Esophagus muscularis mucosa (tissue), 4 donors: Measurements from ENCODE around the gene GCN1. TPM values are rescaled to one million over a fixed set of nuclear protein-coding genes. Genes with fewer than 3 reads are reported as not detected.

Experiments
- DNase-seq: peaks from one replicate; pipeline ENCODE4 v3.0.0-alpha.2; 2017; ENCODE audit errors: extremely low spot score
- H3K27ac ChIP-seq, 4 donors: fragments of 200-600 bp; sonication (generic); replicated peaks in 1 of 4; 1 replicate in 3 of 4; 2 replicates in 1 of 4; pipeline ENCODE4 v1.5.1; 2016 to 2019; ENCODE audit warnings: mild to moderate bottlenecking in 1 of 4
- H3K27me3 ChIP-seq, 4 donors: fragments of 200-600 bp; sonication (generic); one replicate each; pipeline versions ENCODE4 v1.5.1 to v1.6.0; 2016 to 2019
- H3K36me3 ChIP-seq, 4 donors: fragments of 200-600 bp; sonication (generic); one replicate each; pipeline ENCODE4 v1.5.1; 2016 to 2019
- H3K4me1 ChIP-seq, 4 donors: fragments of 200-600 bp; sonication (generic); one replicate each; pipeline ENCODE4 v1.5.1; 2016 to 2019
- H3K4me3 ChIP-seq, 4 donors: fragments of 200-600 bp; sonication (generic); 1 replicate in 2 of 4; 2 replicates in 2 of 4; pipeline ENCODE4 v1.5.1; 2016 to 2019; ENCODE audit warnings: mild to moderate bottlenecking in 4 of 4, moderate library complexity in 1 of 4
- H3K9me3 ChIP-seq, 4 donors: fragments of 200-600 bp; sonication (generic); 1 replicate in 3 of 4; 2 replicates in 1 of 4; pipeline ENCODE4 v1.5.1; 2016 to 2019
- EP300 ChIP-seq: sonication (generic); formaldehyde crosslinking; IDR thresholded peaks from one replicate; pipeline ENCODE4 v1.6.1; 2017; ENCODE audit warnings: antibody characterized with exemption
- POLR2A ChIP-seq: fragments of 450-650 bp; IDR thresholded peaks from one replicate; pipeline ENCODE4 v1.6.1; 2017; ENCODE audit warnings: antibody characterized with exemption, moderate library complexity, mild to moderate bottlenecking, low read depth
- POLR2AphosphoS5 ChIP-seq, 2 donors: sonication (generic); formaldehyde crosslinking; IDR thresholded peaks; one replicate each; pipeline ENCODE4 v1.6.1; 2017; ENCODE audit warnings: antibody characterized with exemption in 2 of 2
- WGBS: methylation state at CpG from one replicate; pipeline ENCODE4 v1.1.5; 2018; 5-methylcytosine and 5-hydroxymethylcytosine counted together
- intact Hi-C: fragments of 100-400 bp; cut with DNase I; formaldehyde crosslinking; loops from one replicate; pipeline ENCODE4 v1.15.1; 2023
- total RNA-seq, 4 donors: library from RNA; depleted of rRNA; stranded (reverse); fragments of >200 nt; gene quantifications; one replicate each; pipeline versions ENCODE4 v1.1.0 to v1.2.1, GENCODE V29; 2016
- TF ChIP-seq, protein P1 (sequence below), 3 experiments: fragments of 200-600 bp in 2 of 3; fragments of 450-650 bp in 1 of 3; sonication (generic) in 2 of 3; IDR thresholded peaks; one replicate each; pipeline ENCODE4 v1.5.1; 2017 to 2019; ENCODE audit warnings: antibody characterized with exemption in 3 of 3, mild to moderate bottlenecking in 2 of 3, moderate library complexity in 1 of 3

GCN1 gene
- total RNA-seq, 4 donors from 2014 or later = 38.6 to 94.6 (median 49.3) TPM

DNA sequence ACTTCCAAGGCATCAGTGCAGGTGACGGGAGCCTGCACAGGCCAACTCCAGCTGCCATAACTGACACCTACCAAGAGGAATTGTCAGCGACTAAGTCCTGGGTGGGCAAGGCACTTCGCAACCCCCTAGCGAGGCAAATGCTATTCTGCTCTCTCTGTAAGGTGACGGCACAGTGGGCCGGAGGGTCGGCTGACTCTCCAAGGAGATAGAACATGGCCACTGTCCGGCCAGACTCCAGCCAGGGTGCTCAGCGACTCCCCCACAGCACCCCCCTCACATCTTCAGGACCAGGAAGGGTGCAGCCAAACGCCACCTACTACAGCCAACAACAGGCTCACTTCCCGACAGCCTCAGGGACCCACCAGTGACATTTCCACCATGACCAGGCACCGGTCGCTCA is 91.1 kb downstream of the GCN1 start:
- peaks cover 22 to 82% (median 66%) of the 10 kb centered on the region in 4 donors for H3K36me3 ChIP-seq
- H3K27ac ChIP-seq = no peak overlapping the region
- intact Hi-C loops = no loop called here
- DNase-seq = no peak
- H3K9me3 ChIP-seq = no peaks in the 10 kb centered on the region
- no peaks in the 10 kb centered on the region for H3K27me3 ChIP-seq
- H3K4me3 ChIP-seq = no peak overlapping the region
- TF ChIP-seq EP300 = no peak
- TF ChIP-seq, protein P1, sequence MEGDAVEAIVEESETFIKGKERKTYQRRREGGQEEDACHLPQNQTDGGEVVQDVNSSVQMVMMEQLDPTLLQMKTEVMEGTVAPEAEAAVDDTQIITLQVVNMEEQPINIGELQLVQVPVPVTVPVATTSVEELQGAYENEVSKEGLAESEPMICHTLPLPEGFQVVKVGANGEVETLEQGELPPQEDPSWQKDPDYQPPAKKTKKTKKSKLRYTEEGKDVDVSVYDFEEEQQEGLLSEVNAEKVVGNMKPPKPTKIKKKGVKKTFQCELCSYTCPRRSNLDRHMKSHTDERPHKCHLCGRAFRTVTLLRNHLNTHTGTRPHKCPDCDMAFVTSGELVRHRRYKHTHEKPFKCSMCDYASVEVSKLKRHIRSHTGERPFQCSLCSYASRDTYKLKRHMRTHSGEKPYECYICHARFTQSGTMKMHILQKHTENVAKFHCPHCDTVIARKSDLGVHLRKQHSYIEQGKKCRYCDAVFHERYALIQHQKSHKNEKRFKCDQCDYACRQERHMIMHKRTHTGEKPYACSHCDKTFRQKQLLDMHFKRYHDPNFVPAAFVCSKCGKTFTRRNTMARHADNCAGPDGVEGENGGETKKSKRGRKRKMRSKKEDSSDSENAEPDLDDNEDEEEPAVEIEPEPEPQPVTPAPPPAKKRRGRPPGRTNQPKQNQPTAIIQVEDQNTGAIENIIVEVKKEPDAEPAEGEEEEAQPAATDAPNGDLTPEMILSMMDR (IDR thresholded peaks at IDR 0.05) = no peak
- TF ChIP-seq POLR2AphosphoS5 (IDR thresholded peaks at IDR 0.05) = no peak
- no peak for TF ChIP-seq POLR2A
- peaks cover 32 to 53% (median 42%) of the 10 kb centered on the region in 4 donors for H3K4me1 ChIP-seq
- WGBS = 93% methylated on average over 12 of the region's 13 CpGs

GRCh38 chr12:120103044-120103338 is 91.5 kb downstream of the GCN1 start:
- intact Hi-C loops = no loop called here
- 93% methylated on average over 7 of the region's 11 CpGs for WGBS
- peaks cover 26 to 82% (median 68%) of the 10 kb centered on the region in 4 donors for H3K36me3 ChIP-seq
- TF ChIP-seq POLR2AphosphoS5 (IDR thresholded peaks at IDR 0.05) (no peak), EP300 (no peak), POLR2A (no peak)
- TF ChIP-seq, protein P1 (IDR thresholded peaks at IDR 0.05) = no peak
- H3K9me3 ChIP-seq = no peaks in the 10 kb centered on the region
- peaks cover 32 to 49% (median 40%) of the 10 kb centered on the region in 4 donors for H3K4me1 ChIP-seq
- no peak overlapping the region for H3K4me3 ChIP-seq
- peak overlapping the region in 1 of 4 donors; percentile 80 for H3K27ac ChIP-seq
- no peak for DNase-seq
- H3K27me3 ChIP-seq = no peaks in the 10 kb centered on the region

DNA sequence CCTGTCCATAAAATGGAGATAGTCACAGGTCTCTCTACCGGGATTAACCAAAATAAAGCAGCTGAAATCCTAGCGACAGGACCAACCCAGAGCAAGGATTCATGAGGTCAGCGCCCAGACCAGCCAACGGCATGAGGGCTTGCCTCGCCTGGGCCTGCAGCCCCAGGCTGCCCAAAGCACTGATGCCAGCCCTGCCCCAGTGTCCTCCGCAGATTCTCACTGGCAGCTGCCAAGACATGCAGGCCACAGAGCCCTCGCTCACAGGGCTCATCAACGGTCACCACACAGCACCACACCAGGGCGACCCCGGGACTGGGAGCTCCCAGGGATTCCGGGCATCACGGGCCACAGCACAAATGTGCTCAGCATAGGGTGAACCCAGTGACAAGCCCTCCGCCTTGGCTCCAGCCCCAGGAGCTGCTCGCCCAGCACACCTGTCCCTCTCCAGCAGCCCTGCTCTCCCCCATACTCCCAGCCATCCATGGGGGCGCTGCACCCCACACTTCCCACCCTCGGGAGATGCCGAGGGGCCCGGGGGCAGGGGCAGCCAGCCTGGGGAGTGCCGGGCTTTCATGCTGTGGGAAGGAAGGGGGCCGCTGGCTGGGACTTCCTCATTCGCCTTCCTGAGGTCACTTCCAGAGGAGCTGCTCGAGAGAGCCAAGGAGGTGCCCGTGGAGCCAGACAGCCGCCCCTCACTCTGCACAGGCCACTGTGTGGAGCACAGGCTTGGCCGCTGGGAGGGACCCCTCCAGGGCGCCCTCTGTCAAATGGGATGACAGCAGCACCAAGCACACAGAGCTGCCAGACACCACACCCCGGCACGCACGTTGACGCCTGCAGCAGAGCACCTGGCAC is 92.1 kb downstream of the GCN1 start:
- H3K27ac ChIP-seq = peak overlapping the region; percentile 59 to 80 (median 72)
- TF ChIP-seq, protein P1 (IDR thresholded peaks at IDR 0.05) = no peak
- TF ChIP-seq EP300 (no peak), POLR2A (no peak), POLR2AphosphoS5 (IDR thresholded peaks at IDR 0.05) (no peak)
- no peaks in the 10 kb centered on the region for H3K9me3 ChIP-seq
- WGBS = 60% methylated on average over 1 of the region's 30 CpGs
- peaks cover 32 to 48% (median 40%) of the 10 kb centered on the region in 4 donors for H3K4me1 ChIP-seq
- no peak overlapping the region for H3K4me3 ChIP-seq
- intact Hi-C loops = no loop called here
- peaks cover 29 to 82% (median 70%) of the 10 kb centered on the region in 4 donors for H3K36me3 ChIP-seq
- H3K27me3 ChIP-seq = no peaks in the 10 kb centered on the region
- no peak for DNase-seq

GRCh38 chr12:120101617-120102016 is 92.9 kb downstream of the GCN1 start:
- Histone ChIP-seq H3K4me3 (no peak overlapping the region), H3K4me1 (peaks cover 32 to 48% (median 40%) of the 10 kb centered on the region in 4 donors)

More at GRCh38 chr12:120101617-120102016, 92.9 kb downstream of the GCN1 start:
- WGBS = 77% methylated on average over 11 of the region's 13 CpGs
- peaks cover 37 to 82% (median 72%) of the 10 kb centered on the region in 4 donors for H3K36me3 ChIP-seq
- no peak for DNase-seq
- TF ChIP-seq POLR2AphosphoS5 (IDR thresholded peaks at IDR 0.05) (no peak), POLR2A (no peak), EP300 (no peak)
- TF ChIP-seq, protein P1 (IDR thresholded peaks at IDR 0.05) = no peak
- no peaks in the 10 kb centered on the region for H3K27me3 ChIP-seq
- H3K27ac ChIP-seq = peak overlapping the region; percentile 59 to 80 (median 72)
- no peaks in the 10 kb centered on the region for H3K9me3 ChIP-seq
- intact Hi-C loops = no loop called here
